ENCODE data around the gene ZDHHC14.
"Not testable (repeated sequence)": the region's sequence is repeated elsewhere in the genome, so short reads cannot be mapped to it uniquely, and the experiment has no call there.

The ZDHHC14 gene

GRCh38 chr6:157407646-157408045 is 26.7 kb downstream of the ZDHHC14 start:
- Mint-ChIP-seq H3K4me1 (ENCODE audit: low read depth) (peaks cover 5% of the 10 kb centered on the region), H3K4me3 (no peak overlapping the region), H3K9me3 (no peaks in the 10 kb centered on the region), H3K27ac (no peak overlapping the region), H3K27me3 (ENCODE audit: low read depth) (peaks cover 3% of the 10 kb centered on the region), H3K36me3 (ENCODE audit: low read depth) (peaks cover 7% of the 10 kb centered on the region)

GRCh38 chr6:157408427-157408826 is 27.4 kb downstream of the ZDHHC14 start:
- H3K9me3 Mint-ChIP-seq; H3K4me3 Mint-ChIP-seq; H3K27ac Mint-ChIP-seq; H3K4me1 Mint-ChIP-seq (ENCODE audit: low read depth); H3K27me3 Mint-ChIP-seq (ENCODE audit: low read depth); H3K36me3 Mint-ChIP-seq (ENCODE audit: low read depth): not testable (repeated sequence)

- Mint-ChIP-seq H3K4me1 (ENCODE audit: low read depth) (peaks cover 5% of the 10 kb centered on the region), H3K9me3 (no peaks in the 10 kb centered on the region), H3K36me3 (ENCODE audit: low read depth) (peaks cover 7% of the 10 kb centered on the region), H3K4me3 (no peak overlapping the region), H3K27me3 (ENCODE audit: low read depth) (peaks cover 3% of the 10 kb centered on the region), H3K27ac (no peak overlapping the region)
Observed at GRCh38 chr6:157410045-157410444, 29.1 kb downstream of the ZDHHC14 start.

GRCh38 chr6:157411368-157411767 is 30.4 kb downstream of the ZDHHC14 start:
- Mint-ChIP-seq H3K27me3 (ENCODE audit: low read depth) (peaks cover 7% of the 10 kb centered on the region), H3K4me3 (no peak overlapping the region), H3K36me3 (ENCODE audit: low read depth) (peaks cover 7% of the 10 kb centered on the region), H3K4me1 (ENCODE audit: low read depth) (peaks cover 5% of the 10 kb centered on the region), H3K9me3 (no peaks in the 10 kb centered on the region), H3K27ac (no peak overlapping the region)

- H3K9me3 Mint-ChIP-seq = no peaks in the 10 kb centered on the region
- H3K27me3 Mint-ChIP-seq (ENCODE audit: low read depth) = peaks cover 7% of the 10 kb centered on the region
- peaks cover 5% of the 10 kb centered on the region for H3K4me1 Mint-ChIP-seq (ENCODE audit: low read depth)
- H3K27ac Mint-ChIP-seq = no peak overlapping the region
- peaks cover 7% of the 10 kb centered on the region for H3K36me3 Mint-ChIP-seq (ENCODE audit: low read depth)
- H3K4me3 Mint-ChIP-seq = no peak overlapping the region
Observed at GRCh38 chr6:157412791-157413190, 31.8 kb downstream of the ZDHHC14 start.

GRCh38 chr6:157420497-157420896 is 39.5 kb downstream of the ZDHHC14 start:
- no peak overlapping the region for H3K4me3 Mint-ChIP-seq
- H3K4me1 Mint-ChIP-seq (ENCODE audit: low read depth) = no peaks in the 10 kb centered on the region
- H3K9me3 Mint-ChIP-seq = no peaks in the 10 kb centered on the region
- H3K27me3 Mint-ChIP-seq (ENCODE audit: low read depth) = no peaks in the 10 kb centered on the region
- peaks cover 7% of the 10 kb centered on the region for H3K36me3 Mint-ChIP-seq (ENCODE audit: low read depth)
- H3K27ac Mint-ChIP-seq = no peak overlapping the region

GRCh38 chr6:157424491-157425020 is 43.6 kb downstream of the ZDHHC14 start:
- Mint-ChIP-seq H3K27me3 (ENCODE audit: low read depth) (no peaks in the 10 kb centered on the region), H3K4me3 (no peak overlapping the region), H3K9me3 (no peaks in the 10 kb centered on the region), H3K36me3 (ENCODE audit: low read depth) (peaks cover 4% of the 10 kb centered on the region), H3K27ac (no peak overlapping the region), H3K4me1 (ENCODE audit: low read depth) (peaks cover 19% of the 10 kb centered on the region)

- Mint-ChIP-seq H3K36me3 (ENCODE audit: low read depth) (peaks cover 4% of the 10 kb centered on the region), H3K4me1 (ENCODE audit: low read depth) (peaks cover 33% of the 10 kb centered on the region), H3K27ac (no peak overlapping the region), H3K4me3 (no peak overlapping the region), H3K9me3 (no peaks in the 10 kb centered on the region), H3K27me3 (ENCODE audit: low read depth) (peaks cover 4% of the 10 kb centered on the region)
Observed at GRCh38 chr6:157427969-157428368, 47.0 kb downstream of the ZDHHC14 start.

- Mint-ChIP-seq H3K27ac (no peak overlapping the region), H3K4me1 (ENCODE audit: low read depth) (peaks cover 33% of the 10 kb centered on the region), H3K4me3 (no peak overlapping the region)
Observed at GRCh38 chr6:157428427-157429202, 47.6 kb downstream of the ZDHHC14 start.

GRCh38 chr6:157429248-157429647 is 48.3 kb downstream of the ZDHHC14 start:
- Mint-ChIP-seq H3K9me3 (no peaks in the 10 kb centered on the region), H3K27me3 (ENCODE audit: low read depth) (peaks cover 4% of the 10 kb centered on the region), H3K36me3 (ENCODE audit: low read depth) (peaks cover 4% of the 10 kb centered on the region), H3K4me1 (ENCODE audit: low read depth) (peaks cover 33% of the 10 kb centered on the region), H3K27ac (no peak overlapping the region), H3K4me3 (no peak overlapping the region)

More at GRCh38 chr6:157428427-157429202, 47.6 kb downstream of the ZDHHC14 start:
- Mint-ChIP-seq H3K9me3 (no peaks in the 10 kb centered on the region), H3K36me3 (ENCODE audit: low read depth) (peaks cover 4% of the 10 kb centered on the region), H3K27me3 (ENCODE audit: low read depth) (peaks cover 4% of the 10 kb centered on the region)

- peaks cover 33% of the 10 kb centered on the region for H3K4me1 Mint-ChIP-seq (ENCODE audit: low read depth)
- H3K4me3 Mint-ChIP-seq = no peak overlapping the region
- peaks cover 7% of the 10 kb centered on the region for H3K27me3 Mint-ChIP-seq (ENCODE audit: low read depth)
- H3K27ac Mint-ChIP-seq = no peak overlapping the region
- H3K36me3 Mint-ChIP-seq (ENCODE audit: low read depth) = peaks cover 4% of the 10 kb centered on the region
- H3K9me3 Mint-ChIP-seq = no peaks in the 10 kb centered on the region
Observed at GRCh38 chr6:157430834-157431233, 49.8 kb downstream of the ZDHHC14 start.

- Mint-ChIP-seq H3K27ac (no peak overlapping the region), H3K9me3 (no peaks in the 10 kb centered on the region), H3K27me3 (ENCODE audit: low read depth) (peaks cover 7% of the 10 kb centered on the region), H3K4me3 (no peak overlapping the region), H3K4me1 (ENCODE audit: low read depth) (peaks cover 29% of the 10 kb centered on the region), H3K36me3 (ENCODE audit: low read depth) (peaks cover 9% of the 10 kb centered on the region)
Observed at GRCh38 chr6:157432231-157432891, 51.4 kb downstream of the ZDHHC14 start.

GRCh38 chr6:157432892-157433265 is 51.9 kb downstream of the ZDHHC14 start:
- peaks cover 9% of the 10 kb centered on the region for H3K36me3 Mint-ChIP-seq (ENCODE audit: low read depth)
- peaks cover 26% of the 10 kb centered on the region for H3K4me1 Mint-ChIP-seq (ENCODE audit: low read depth)
- no peaks in the 10 kb centered on the region for H3K9me3 Mint-ChIP-seq
- no peak overlapping the region for H3K27ac Mint-ChIP-seq
- H3K4me3 Mint-ChIP-seq = no peak overlapping the region
- H3K27me3 Mint-ChIP-seq (ENCODE audit: low read depth) = peaks cover 7% of the 10 kb centered on the region

- Mint-ChIP-seq H3K4me3 (no peak overlapping the region), H3K27ac (no peak overlapping the region), H3K9me3 (no peaks in the 10 kb centered on the region), H3K27me3 (ENCODE audit: low read depth) (peaks cover 15% of the 10 kb centered on the region), H3K4me1 (ENCODE audit: low read depth) (peaks cover 23% of the 10 kb centered on the region), H3K36me3 (ENCODE audit: low read depth) (peaks cover 9% of the 10 kb centered on the region)
Observed at GRCh38 chr6:157433678-157434081, 52.7 kb downstream of the ZDHHC14 start.
